ENCODE data around the gene ABCC8. TPM values are rescaled to one million over a fixed set of nuclear protein-coding genes. Genes with fewer than 3 reads are reported as not detected.

ABCC8 gene
- total and polyA plus RNA-seq, 10 of the 15 experiments (the other 5 are each of a cell fraction or from before 2014, with no cell fraction given) = not detected

DNA sequence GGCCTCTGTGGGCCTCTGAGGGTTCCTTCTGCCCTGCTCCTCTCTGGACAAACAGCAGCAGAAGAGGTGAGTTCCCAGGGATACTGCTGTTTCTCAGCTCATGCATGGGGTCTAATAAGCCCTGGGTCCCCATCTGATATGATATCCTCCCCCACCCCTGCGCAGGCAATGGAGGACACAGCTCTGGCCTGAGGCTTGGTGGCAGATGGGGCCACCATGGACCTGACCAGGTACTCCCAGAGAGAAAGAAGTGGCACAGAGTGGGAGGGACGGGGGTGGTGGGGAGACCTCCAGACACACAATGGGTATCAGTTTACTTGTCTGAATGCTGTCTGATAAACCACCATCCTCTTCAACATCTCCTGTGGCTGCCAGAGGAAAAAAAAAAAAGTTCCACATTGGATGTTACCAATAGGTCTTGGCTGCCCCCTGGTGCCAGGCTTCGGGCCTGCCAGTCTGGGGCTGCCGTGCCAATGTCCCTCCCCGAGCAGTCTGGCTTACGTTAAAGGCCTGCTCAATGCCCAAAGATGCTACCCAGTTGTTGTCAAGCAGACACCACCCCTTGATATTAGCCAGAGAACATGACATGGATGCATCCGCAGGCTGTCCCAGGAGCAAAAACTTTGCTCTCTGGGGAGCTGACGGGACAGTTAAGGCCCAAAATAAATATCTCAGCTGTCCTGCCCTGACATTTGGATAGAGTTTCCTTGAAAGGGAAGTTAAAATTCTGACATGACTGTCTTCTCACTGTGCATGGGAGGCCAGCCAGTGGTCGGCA, 27.9 kb upstream of the ABCC8 start:
- 17% methylated on average over 9 of the region's 9 CpGs for WGBS (ENCODE audit: insufficient coverage, insufficient replicate concordance, low lambda C conversion rate, missing lambda C conversion rate)
- Histone ChIP-seq H3K4me2 (ENCODE audit: control insufficient read depth, insufficient read depth) (no peak overlapping the region), H4K20me1 (ENCODE audit: control insufficient read depth, insufficient read depth) (no peaks in the 10 kb centered on the region; the same call in 1 of the 2 replicates), H3K9me3 (replicated peaks; ENCODE audit: control insufficient read depth, insufficient read depth, low read length) (no peaks in the 10 kb centered on the region), H3K27me3 (replicated peaks in 1 of 2; ENCODE audit: control insufficient read depth in 2 of 2, insufficient read depth in 2 of 2, low read length in 1 of 2) (no peaks in the 10 kb centered on the region; a peak in 2 of 4 replicates), H3K27ac (ENCODE audit: control insufficient read depth, insufficient read depth) (no peak overlapping the region), H3K36me3 (ENCODE audit: control insufficient read depth in 2 of 2, insufficient read depth in 2 of 2, low read length in 1 of 2) (no peaks in the 10 kb centered on the region), H2AFZ (ENCODE audit: control insufficient read depth, low read depth, low read length) (no peak overlapping the region), H3K4me1 (ENCODE audit: control insufficient read depth, insufficient read depth, low read length) (no peaks in the 10 kb centered on the region; the same call in 1 of the 2 replicates), H3K79me2 (ENCODE audit: control insufficient read depth, insufficient read depth, low read length) (no peaks in the 10 kb centered on the region), H3K4me3 (no peak overlapping the region), H3K9ac (ENCODE audit: control insufficient read depth, insufficient read depth, low read length) (no peak overlapping the region)
- ChIA-PET POLR2A (no interaction called here), CTCF (interaction anchor here (0.7 to 4.0 kb wide), 9 partner anchors 9 to 275 kb away, joined by 3 to 36 read pairs (median 4); no protein-coding TSS in a partner anchor), RAD21 (ENCODE audit: unreplicated experiment) (interaction anchor here (0.6 to 3.3 kb wide), 3 partner anchors 120 to 275 kb away, joined by 3 to 19 read pairs (median 4); no protein-coding TSS in a partner anchor), SMC1A (ENCODE audit: uncharacterized antibody, unreplicated experiment) (interaction anchor here (0.6 to 2.7 kb wide), 3 partner anchors 121 to 274 kb away, joined by 3 to 18 read pairs (median 8); no protein-coding TSS in a partner anchor)
- no TSS peak for BruUV-seq (replicated peaks)
- DNase-seq (ENCODE audit: low read depth, low spot score) (no peak), FAIRE-seq (peak; percentile 59), ATAC-seq (peak; percentile 91)
- in situ Hi-C loops (cut with MboI) = loop anchor here (5.0 to 10.0 kb wide), 2 partner anchors 120 to 277 kb away; partner anchors contain the start of gene KCNJ11
- intact Hi-C loops (cut with micrococcal nuclease; ENCODE audit: unreplicated experiment) = loop anchor here (1.0 to 5.0 kb wide), 3 partner anchors 120 to 557 kb away; no protein-coding TSS in a partner anchor
- TF ChIP-seq NFYA (IDR thresholded peaks at IDR 0.05; ENCODE audit: borderline replicate concordance, low read depth, low read length) (no peak), YY1 (IDR thresholded peaks at IDR 0.05; ENCODE audit: low read depth, low read length) (0 out of 2 replicates have a peak, but pooled peaks have one; percentile 42), CHD1 (IDR thresholded peaks at IDR 0.05; ENCODE audit: low read depth, low read length) (no peak), POLR2AphosphoS5 (IDR thresholded peaks at IDR 0.05; ENCODE audit: low read length) (no peak), ZNF384 (IDR thresholded peaks at IDR 0.05; ENCODE audit: borderline replicate concordance, low read depth, low read length) (peak; percentile 96), JUND (IDR thresholded peaks at IDR 0.05; ENCODE audit: low read depth, low read length) (no peak), WRNIP1 (IDR thresholded peaks at IDR 0.05; ENCODE audit: borderline replicate concordance, low read depth, low read length) (no peak), POU2F2 (IDR thresholded peaks at IDR 0.05; ENCODE audit: borderline replicate concordance, low read depth, low read length) (no peak), SREBF2 (IDR thresholded peaks at IDR 0.05; ENCODE audit: low read length) (no peak), RAD21 (IDR thresholded peaks at IDR 0.05; ENCODE audit: insufficient read depth, low read depth, low read length) (peak; percentile 80), RBBP5 (conservative IDR thresholded peaks at IDR 0.05) (no peak), RB1 (IDR thresholded peaks at IDR 0.05; ENCODE audit: borderline replicate concordance) (0 out of 2 replicates have a peak, but pooled peaks have one; percentile 23), TARDBP (IDR thresholded peaks at IDR 0.05; ENCODE audit: borderline replicate concordance) (no peak), HCFC1 (IDR thresholded peaks at IDR 0.05; ENCODE audit: low read length) (no peak), EZH2 (IDR thresholded peaks at IDR 0.05; ENCODE audit: borderline replicate concordance, control insufficient read depth, low read depth, low read length) (no peak), HDAC2 (IDR thresholded peaks at IDR 0.05) (no peak), SMC3 (IDR thresholded peaks at IDR 0.05; ENCODE audit: borderline replicate concordance, low read length) (peak; percentile 93)
- TF ChIP-seq, protein P1, sequence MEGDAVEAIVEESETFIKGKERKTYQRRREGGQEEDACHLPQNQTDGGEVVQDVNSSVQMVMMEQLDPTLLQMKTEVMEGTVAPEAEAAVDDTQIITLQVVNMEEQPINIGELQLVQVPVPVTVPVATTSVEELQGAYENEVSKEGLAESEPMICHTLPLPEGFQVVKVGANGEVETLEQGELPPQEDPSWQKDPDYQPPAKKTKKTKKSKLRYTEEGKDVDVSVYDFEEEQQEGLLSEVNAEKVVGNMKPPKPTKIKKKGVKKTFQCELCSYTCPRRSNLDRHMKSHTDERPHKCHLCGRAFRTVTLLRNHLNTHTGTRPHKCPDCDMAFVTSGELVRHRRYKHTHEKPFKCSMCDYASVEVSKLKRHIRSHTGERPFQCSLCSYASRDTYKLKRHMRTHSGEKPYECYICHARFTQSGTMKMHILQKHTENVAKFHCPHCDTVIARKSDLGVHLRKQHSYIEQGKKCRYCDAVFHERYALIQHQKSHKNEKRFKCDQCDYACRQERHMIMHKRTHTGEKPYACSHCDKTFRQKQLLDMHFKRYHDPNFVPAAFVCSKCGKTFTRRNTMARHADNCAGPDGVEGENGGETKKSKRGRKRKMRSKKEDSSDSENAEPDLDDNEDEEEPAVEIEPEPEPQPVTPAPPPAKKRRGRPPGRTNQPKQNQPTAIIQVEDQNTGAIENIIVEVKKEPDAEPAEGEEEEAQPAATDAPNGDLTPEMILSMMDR (IDR thresholded peaks at IDR 0.05 in 2 of 3, conservative IDR thresholded peaks at IDR 0.05 in 1 of 3; ENCODE audit: control insufficient read depth in 2 of 3, extremely low read depth in 1 of 3, insufficient read depth in 1 of 3, low read depth in 3 of 3, low read length in 3 of 3) = peak; percentile 79 to 92 (median 85)
- TF ChIP-seq, protein P2, sequence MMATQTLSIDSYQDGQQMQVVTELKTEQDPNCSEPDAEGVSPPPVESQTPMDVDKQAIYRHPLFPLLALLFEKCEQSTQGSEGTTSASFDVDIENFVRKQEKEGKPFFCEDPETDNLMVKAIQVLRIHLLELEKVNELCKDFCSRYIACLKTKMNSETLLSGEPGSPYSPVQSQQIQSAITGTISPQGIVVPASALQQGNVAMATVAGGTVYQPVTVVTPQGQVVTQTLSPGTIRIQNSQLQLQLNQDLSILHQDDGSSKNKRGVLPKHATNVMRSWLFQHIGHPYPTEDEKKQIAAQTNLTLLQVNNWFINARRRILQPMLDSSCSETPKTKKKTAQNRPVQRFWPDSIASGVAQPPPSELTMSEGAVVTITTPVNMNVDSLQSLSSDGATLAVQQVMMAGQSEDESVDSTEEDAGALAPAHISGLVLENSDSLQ (IDR thresholded peaks at IDR 0.05) = peak; percentile 22; the same call in 1 of the 2 replicates
- TF ChIP-seq, protein P3, sequence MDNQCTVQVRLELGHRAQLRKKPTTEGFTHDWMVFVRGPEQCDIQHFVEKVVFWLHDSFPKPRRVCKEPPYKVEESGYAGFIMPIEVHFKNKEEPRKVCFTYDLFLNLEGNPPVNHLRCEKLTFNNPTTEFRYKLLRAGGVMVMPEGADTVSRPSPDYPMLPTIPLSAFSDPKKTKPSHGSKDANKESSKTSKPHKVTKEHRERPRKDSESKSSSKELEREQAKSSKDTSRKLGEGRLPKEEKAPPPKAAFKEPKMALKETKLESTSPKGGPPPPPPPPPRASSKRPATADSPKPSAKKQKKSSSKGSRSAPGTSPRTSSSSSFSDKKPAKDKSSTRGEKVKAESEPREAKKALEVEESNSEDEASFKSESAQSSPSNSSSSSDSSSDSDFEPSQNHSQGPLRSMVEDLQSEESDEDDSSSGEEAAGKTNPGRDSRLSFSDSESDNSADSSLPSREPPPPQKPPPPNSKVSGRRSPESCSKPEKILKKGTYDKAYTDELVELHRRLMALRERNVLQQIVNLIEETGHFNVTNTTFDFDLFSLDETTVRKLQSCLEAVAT (IDR thresholded peaks at IDR 0.05) = no peak
